Measurements from ENCODE around the gene ZNF524. TPM values are rescaled to one million over a fixed set of nuclear protein-coding genes. Genes with fewer than 3 reads are reported as not detected.

The ZNF524 gene
- polyA plus RNA-seq, 1 donor = 10.0 TPM

DNA sequence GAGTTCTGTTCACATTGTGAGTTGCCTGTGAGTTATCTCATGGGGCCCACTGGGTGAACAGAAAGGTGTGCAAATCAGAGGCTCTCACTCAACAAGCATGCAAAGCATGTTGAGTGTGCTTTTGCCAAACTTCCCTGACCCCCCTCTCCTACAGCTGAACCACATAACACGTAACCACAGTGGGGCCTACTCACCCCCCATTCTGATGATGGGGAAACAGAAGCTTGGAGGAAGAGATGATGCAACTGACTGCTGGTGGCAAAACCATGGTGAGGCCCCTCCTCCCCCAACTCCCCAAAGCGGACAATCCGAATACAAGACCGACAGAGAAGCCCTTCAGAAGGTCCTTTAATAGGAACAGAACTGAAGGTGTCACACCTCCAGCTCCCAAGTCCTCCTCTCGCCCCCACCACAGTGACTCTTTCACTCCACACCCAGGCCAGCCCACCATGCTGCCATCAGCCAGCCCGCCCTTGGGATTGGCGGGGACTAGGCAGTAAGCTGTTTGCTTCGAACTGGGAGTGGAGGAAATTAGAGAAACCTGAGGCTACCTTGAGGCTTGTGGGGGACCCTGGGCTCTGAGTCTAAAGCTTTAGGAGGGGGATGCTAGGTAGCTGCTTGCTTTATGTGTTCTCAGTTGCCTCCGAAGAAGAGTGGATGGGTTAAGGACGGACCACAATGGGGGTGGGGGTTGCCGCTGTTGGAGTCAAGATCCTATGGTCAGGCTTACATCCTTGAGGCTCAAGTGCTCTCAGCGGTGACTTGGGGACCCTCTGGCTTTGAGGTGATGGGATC is 20.5 kb downstream of the ZNF524 start:
- DNase-seq (ENCODE audit: low read depth) = no peak

DNA sequence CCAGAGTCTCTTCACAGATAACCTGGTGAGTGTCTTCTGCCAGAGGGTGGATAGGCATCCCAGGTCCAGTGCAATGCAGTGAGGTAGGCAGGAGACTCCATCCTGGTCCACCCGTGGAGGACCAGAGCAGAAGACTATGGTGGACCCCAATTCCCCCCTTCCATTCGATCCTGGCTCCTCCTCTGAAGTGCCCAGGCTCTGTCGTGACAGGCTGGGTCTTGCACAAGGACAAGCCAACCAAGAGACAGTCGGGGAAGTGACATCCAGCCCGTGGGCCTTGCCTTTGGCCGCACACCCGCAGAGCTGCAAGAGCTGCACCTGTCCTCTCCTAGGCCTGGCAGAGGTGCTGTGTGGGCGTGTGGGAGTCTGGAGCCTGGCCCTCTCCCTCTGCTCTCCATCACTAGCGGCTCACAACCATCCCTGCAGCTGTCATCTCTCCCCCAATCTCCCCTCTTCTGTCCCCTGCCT is 21.2 kb downstream of the ZNF524 start:
- no peak for DNase-seq (ENCODE audit: low read depth)

DNA sequence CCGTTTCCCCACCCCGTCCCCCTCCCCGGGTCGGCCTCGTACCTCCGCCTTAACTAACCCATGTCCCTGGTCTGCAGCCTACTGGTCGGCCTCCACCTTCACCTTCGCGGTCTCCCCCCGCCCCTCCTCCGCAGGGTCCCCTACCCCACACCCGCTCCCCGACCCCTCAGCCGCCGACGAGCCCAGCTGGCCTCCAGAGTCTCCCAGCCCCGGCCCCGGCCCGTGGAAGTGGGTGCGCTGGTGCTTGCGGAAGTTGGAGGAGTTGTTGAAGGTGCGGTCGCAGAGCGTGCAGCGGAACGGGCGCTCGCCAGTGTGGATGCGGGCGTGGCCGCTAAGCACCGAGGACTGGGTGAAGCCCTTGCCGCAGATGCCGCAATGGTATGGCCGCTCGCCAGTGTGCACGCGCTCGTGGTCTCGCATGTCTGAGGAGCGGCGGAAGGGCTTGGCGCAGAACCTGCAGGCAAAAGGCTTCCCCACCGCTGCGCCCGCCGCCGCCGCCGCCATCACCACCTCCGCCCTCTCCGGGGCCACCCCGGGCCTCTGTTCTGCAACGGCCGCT is 21.7 kb downstream of the ZNF524 start:
- DNase-seq (ENCODE audit: low read depth) = no peak

DNA sequence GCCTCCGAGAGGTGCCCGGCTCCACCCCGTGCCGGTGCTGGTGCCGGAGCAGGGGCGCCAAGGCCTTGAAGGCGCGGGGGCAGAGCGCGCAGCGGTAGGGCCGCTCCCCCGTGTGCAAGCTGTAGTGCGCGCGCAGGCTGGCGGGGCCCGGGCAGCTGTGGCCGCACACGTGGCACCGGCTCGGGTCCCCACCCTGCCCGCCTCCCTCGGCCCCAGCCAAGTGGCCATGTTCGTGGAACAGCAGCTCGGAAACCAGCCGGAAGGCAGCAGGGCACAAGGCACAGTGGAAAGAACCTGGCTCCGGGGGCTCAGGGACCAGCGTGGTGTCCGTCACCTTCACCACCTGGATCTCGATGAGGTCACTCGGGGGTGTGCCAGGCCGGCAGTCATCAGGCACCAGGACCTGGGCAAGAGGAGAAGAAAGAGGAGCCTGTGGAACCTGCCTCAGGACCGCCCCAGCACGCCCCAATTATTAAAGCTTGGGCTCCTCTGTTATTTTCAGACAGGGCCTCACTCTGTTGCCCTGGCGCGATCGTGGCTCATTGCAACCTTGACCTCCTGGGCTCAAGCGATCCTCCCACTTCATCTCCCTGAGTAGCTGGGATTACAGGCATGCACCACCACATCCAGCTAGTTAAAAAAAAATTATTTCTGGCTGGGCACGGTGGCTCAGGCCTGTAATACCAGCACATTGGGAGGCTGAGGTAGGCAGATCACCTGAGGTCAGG is 22.3 kb downstream of the ZNF524 start:
- DNase-seq (ENCODE audit: low read depth) = no peak

DNA sequence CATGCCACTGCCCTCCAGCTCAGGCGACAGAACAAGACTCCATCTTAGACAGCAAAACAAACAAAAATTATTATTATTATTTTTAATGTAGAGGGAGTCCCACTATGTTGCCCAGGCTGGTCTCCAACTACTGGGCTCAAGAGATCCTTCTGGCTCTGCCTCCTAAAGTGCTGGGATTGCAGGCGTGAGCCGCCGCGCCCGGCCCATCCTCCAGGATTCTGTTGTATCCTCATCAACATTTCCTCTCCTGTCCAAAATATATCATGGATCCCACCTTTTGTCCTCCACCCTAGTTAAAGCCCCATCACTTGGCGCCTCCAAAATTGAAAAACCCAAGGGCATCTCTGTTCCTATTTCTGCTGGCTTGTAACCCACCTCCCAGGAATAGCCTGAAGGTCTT is 23.0 kb downstream of the ZNF524 start:
- DNase-seq (ENCODE audit: low read depth) = no peak

DNA sequence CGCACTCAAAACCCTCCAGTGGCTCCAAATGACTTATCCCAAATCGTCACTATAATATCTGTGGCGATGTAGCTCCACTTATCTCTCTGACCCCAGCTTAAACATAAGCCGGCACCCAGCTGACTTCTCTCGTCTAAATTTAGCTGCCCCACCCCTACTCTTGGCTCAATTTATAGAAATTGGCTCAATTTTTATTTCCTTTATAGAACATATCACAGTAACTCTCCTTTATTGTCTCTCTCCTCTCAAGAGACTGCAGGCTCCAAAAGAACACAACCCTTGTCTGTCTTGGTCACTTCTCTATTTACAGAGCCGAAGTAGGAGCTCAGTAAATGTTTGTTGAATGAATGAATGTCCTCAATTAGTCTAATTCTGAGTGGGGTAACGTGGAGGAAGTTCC is 23.5 kb downstream of the ZNF524 start:
- no peak for DNase-seq (ENCODE audit: low read depth)

DNA sequence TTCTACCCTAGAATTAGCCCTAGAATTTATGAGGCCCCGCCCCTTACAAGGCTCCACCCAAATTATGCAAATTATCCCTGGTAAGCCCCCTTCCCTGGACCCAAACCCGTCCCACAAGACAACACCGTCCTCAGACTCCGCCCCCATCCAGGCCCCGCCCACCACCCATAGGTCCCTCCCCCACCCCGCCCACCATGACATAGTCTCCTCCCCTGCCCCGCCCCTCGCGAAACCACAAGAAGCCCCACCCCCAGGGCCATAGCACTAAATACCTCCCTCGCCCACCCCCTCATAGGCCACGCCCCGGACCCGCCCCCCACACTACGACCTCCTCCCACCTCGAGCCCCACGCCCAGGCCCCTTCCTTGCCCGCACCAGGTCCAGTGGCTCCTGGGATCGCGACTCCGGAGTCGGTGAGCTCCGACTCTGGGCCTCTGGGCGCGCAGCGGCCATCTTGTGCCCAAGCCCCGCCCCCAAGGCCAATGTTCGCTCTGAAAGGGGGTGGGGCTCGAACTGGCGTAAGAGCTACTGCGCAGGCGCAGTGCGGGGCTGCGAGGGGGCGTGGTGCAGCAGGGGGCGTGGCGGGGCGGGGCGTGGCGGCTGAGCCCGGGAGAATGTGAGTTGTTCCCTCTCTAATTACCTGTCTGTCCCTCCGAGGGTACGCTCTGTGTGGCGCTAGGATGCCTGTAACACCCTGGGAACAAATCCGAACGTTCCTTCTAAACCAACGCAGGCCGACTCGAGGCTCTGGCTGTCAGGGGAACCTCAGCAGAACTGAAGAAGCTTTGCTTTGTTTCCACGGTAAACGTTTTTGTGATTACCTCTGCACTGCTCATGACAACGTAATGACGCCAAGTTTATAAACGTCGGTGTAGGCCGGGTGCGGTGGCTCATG is 24.3 kb downstream of the ZNF524 start, which contains the start of gene ZNF784:
Gene ZNF784, minus strand, starts transcription at position 458 of the 895 bp plus-strand sequence. Its CDS starts 5 bp downstream, at position 453.
- peak; percentile 72 for DNase-seq (ENCODE audit: low read depth)

DNA sequence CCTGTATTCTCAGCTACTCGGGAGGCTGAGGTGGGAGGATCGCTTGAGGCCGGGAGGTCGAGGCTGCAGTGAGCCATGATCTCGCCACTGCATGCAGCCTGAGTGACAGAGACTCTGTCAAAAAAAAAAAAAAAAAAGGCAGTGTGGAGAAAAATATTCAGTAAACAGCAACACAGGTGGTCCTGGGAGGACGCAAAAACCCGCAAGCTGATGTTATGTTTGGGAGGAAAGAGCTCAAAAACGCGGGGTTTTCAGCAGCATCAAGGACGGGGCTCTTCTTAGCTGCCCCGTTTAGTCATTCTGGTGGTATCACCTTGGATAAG is 24.9 kb downstream of the ZNF524 start:
- DNase-seq (ENCODE audit: low read depth) = no peak

DNA sequence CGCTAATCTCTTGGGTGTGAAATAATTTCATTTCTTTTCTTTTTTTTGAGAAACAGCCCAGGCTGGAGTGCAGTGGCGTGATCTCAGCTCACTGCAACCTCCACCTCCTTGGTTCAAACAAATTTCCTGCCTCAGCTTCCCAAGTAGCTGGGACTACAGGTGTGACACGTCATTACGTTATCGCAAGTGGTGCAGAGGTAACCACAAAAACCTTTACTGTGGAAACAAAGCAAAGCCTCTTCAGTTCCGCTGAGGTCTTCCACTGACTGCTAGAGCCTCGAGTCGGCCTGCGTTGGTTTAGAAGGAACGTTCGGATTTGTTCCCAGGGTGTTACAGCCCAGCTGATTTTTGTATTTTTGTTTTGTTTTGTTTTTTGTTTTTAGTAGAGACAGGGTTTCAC is 26.3 kb downstream of the ZNF524 start:
- no peak for DNase-seq (ENCODE audit: low read depth)

DNA sequence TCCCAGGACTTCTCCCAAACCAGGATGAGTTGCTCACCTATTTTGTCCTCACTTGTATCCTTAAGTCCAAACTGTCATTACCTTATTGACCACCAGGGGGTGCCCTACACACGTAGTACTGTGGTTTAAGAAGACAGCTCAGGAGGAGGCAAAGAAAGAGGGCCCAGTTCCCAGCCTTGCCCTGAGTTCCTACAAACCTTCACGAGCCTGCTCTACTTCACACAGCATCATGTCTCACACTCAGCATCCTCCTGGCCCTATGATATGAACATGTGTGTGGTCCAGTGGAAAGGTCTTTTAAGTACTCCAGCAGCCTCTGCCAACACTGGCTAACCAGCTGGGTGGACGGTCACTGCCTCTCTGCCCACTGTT is 32.4 kb downstream of the ZNF524 start:
- DNase-seq (ENCODE audit: low read depth) = peak; percentile 81

DNA sequence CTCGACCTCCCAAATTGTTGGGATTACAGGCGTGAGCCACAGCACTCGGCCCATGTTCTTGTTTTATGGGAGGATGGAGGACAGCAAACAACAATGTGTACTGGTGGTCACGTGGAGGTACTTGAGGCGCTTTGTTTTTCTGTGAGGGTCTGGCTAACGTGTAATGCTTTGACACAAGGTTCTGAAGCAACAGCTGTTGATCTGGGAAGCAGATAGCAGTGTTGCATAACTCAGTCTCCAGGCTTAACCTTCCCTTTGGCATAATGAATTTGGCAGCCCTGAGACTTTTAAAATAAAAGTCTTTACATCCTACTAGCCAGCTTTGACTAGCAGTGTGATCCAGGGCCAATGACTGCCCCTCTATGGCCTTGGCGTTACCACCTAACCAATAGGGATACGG is 33.8 kb downstream of the ZNF524 start:
- no peak for DNase-seq (ENCODE audit: low read depth)

DNA sequence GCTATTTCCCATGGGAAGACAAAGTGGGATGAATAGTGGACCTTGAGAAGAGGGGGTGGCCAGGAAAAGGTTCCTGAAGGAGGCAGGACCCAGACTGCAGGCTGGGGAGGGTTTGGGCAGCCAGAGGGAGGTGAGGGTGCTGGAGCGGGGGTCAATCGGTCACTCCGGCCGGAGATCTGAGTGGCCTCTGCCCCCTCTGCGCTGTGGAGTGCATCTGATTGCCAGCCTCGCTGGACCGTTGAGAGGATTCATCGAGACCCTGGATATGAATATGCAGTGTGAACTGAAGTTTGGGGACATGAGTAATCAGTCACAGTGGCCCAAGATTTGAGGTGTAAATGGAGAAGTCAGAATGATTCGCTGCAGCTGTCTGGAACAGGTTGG is 35.2 kb downstream of the ZNF524 start:
- DNase-seq (ENCODE audit: low read depth) = no peak

DNA sequence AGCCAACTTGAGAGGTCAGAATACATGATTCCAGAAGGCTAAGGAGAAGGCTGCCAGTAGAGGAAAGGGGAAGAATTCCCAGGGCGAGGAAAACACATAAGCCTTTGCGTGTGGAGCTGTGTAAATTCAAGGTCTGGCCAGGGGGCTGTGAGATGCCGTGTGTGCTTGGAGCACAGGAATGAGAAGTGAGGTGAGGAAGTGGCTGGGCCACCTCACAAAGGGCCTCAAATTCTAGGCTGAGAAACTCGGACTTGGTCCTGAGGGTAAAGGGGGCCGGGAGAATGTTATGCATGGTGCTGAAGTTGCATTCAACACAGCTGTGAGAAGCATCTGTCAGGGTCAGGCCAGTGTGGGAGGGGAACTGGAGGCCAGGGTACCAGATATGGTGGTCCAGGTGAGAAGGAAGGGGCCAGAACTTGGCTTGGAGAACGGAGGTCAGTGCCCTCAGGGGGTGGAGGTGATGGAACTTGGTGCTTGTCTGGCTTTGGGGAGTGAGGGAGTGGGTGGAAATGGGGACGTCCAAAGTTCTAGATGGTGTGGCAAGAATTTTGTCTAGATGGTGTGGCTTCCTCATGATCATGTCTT is 35.9 kb downstream of the ZNF524 start:
- DNase-seq (ENCODE audit: low read depth) = no peak

DNA sequence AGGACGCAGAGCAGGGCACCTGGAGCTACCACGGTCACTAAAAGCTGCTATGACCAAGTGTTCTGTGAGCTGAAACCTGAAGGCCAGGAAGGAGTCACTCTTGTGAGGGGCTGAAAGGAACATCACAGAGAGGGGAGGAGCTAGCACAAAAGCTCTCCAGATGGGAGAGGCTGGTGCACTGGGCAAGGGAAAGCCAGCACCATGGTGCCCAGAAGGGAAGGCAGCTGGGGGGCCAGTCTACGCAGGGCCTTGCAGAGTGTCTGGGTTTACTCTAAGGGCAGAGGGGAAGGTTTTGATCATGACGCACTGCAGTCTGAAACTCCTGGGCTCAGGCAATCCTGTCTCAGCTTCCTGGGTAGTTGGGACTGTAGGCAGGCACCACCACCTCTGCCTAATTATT is 36.6 kb downstream of the ZNF524 start:
- DNase-seq (ENCODE audit: low read depth) = no peak

DNA sequence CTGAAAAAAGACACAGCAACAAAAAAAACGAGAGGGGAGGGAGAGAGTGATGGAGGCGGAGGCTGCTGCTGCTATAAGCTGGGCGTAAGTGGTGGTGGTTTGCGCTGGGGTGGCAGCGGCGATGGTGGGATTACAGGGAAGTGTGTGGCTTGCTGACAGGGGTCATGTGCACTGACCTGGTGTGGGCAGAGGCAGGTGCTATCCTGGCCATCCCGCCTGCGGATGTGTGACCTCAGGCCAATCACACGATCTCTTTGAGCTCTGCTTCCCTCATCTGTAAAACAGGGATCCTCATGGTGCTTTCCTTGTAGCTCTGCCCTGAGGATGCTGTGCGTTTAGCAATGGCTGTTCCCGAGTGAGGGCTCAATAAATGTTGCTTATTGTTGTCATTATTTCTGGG is 37.4 kb downstream of the ZNF524 start:
- DNase-seq (ENCODE audit: low read depth) = no peak

DNA sequence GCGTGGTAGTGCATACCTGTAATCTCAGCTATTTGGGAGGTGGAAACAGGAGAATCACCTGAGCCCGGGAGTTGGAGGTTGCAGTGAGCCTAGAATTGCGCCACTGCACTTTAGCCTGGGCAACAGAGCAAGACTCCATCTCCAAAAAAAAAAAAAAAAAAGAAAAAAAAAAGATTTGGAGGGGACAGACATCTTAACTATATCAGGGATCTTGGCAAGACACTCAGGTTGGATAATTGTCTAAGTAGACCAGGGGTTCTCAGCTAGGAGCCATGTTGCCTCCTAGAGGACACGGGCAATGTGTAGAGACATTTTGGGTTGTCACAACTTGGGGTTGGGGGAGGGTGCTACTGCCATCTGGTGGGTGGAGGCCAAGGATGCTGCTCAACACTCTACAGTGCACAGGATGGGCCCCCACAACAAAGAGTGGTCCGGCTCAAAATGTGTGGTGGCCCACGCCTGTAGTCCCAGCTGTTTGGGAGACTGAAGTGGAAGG is 38.8 kb downstream of the ZNF524 start:
- DNase-seq (ENCODE audit: low read depth) = no peak

DNA sequence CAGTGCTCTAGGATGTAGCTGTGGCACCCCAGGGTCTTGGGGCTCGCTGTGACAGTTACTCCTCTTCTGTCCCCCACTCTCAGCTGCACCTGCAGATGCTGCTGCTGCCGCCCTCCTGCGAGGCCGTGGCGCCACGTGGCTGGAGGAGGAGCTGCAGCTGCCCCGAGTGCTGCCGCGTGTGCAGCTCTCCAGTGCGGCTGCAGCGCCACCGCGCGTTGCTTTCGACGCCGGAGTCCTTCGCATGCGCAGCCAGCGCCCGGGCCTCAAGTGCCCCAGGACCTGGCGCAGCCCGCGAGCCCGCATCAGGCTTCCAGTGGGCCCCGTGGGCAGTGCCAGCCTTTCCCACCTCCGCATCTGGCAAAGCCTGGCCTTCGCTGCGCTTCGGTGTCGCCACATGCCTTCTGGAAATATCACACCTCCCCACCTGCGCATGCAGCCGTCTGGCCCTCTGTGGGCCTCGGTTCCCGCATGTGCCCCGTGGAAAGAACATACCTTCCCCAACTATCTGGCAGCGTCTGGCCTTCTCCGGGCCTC is 40.0 kb downstream of the ZNF524 start:
- DNase-seq (ENCODE audit: low read depth) = no peak

DNA sequence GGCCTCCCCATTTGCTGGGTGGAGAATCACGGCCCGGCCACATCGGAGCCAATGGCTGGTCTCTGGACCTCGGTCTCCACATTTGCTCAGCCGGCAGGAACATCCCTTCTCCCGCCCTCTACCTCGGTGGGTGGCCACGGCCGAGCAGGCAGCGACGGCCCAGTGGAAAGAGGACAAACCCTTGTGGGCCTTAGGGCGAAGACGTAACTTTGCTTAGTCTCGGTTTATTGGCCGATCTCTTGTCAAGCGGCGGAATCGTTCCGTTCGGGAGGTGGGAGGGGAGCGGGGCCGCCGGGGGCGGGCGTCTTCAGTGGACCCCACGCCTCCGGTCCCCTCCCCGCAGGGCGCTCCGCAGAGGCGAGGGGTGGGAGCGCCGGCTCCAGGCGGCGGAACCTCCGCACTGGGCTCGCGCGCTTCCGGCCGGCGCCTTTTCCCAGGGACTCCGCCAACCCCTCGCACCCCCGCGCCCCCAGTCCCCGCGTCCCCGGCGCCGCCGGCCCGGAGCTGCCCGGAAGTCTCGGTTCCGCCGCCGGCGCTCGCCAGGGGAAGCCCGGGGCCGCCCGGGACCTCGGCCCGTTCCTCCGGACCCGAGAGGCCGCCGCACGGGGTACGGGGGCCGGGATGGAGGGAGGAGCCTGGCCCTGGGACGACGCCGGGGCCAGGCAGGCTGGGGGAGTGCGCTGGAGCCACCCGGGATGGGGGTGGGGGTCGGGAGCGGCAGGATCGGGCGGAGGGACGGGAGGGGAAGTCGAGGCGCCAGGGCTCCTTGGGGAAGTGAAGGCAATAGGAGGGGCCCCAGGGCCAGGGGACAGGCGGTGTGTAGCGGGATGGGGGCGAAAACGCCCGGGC is 40.7 kb downstream of the ZNF524 start, which contains the start of gene ZNF580:
Gene ZNF580, plus strand, starts transcription at position 426 of the 849 bp plus-strand sequence. CDS start 1,507 bp downstream, outside the sequence.
- DNase-seq (ENCODE audit: low read depth) = no peak

DNA sequence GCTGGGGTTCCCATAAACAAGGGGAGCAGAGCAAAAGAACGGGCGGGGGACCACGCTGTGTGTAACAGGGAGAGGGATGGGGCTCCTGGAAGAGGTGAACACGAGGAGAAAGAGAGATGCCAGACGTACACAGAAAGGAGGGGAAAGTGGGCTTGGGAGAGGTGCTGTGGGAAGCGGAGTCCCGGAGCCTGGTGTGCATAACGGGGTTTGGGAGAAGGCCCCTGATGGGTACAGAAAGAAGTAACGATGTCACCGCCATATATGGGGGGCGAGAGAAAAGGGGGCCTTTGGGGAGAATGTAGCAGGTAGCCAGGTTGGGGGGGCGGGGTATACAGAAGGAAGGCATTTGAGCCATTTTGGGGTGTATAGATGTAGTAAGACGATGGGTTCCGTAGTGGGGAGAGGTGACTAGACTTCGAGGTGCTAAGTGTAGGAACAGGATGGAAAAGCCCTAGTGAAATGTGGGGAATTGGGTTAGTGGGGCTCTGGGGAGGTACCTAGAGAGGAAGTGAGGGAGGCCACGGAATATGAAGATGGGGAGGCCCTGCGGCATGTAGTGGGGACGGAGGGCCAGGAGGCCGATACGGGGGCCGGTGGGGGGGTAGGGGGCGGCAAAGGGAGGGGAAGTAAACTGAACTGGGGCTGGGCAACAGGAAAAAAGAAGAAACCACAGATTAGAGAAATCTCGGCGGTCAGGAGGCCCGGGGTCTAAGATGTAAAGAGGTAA is 41.5 kb downstream of the ZNF524 start:
- no peak for DNase-seq (ENCODE audit: low read depth)

Measured in forelimb muscle (tissue), 1 donor.